ENCODE measurements around the gene MLLT3. TPM values are rescaled to one million over a fixed set of nuclear protein-coding genes. Genes with fewer than 3 reads are reported as not detected.

The MLLT3 gene
- total RNA-seq, 1 donor = 19.8 TPM

- TF ChIP-seq CTCF (IDR thresholded peaks at IDR 0.05; ENCODE audit: insufficient read depth, low read length) = no peak
- H3K4me3 ChIP-seq (ENCODE audit: low read depth, low read length) = no peak overlapping the region
- no peak for DNase-seq (ENCODE audit: low read depth)
These were observed 254.4 kb downstream of the MLLT3 start for GRCh38 chr9:20367855-20368254.

GRCh38 chr9:20364959-20365358 is 257.3 kb downstream of the MLLT3 start:
- DNase-seq (ENCODE audit: low read depth) = no peak
- no peak for TF ChIP-seq CTCF (IDR thresholded peaks at IDR 0.05; ENCODE audit: insufficient read depth, low read length)
- H3K4me3 ChIP-seq (ENCODE audit: low read depth, low read length) = no peak overlapping the region

- no peak for TF ChIP-seq CTCF (IDR thresholded peaks at IDR 0.05; ENCODE audit: insufficient read depth, low read length)
- DNase-seq (ENCODE audit: low read depth) = no peak
- H3K4me3 ChIP-seq (ENCODE audit: low read depth, low read length) = no peak overlapping the region
These were observed 259.1 kb downstream of the MLLT3 start for GRCh38 chr9:20363233-20363632.

GRCh38 chr9:20361656-20362570 is 260.4 kb downstream of the MLLT3 start:
- TF ChIP-seq CTCF (IDR thresholded peaks at IDR 0.05; ENCODE audit: insufficient read depth, low read length) = no peak
- DNase-seq (ENCODE audit: low read depth) = no peak
- no peak overlapping the region for H3K4me3 ChIP-seq (ENCODE audit: low read depth, low read length)

GRCh38 chr9:20361229-20361628 is 261.1 kb downstream of the MLLT3 start:
- no peak overlapping the region for H3K4me3 ChIP-seq (ENCODE audit: low read depth, low read length)
- no peak for DNase-seq (ENCODE audit: low read depth)
- TF ChIP-seq CTCF (IDR thresholded peaks at IDR 0.05; ENCODE audit: insufficient read depth, low read length) = no peak

GRCh38 chr9:20358207-20358606 is 264.1 kb downstream of the MLLT3 start:
- DNase-seq (ENCODE audit: low read depth) = peak; percentile 36

More at GRCh38 chr9:20358207-20358606, 264.1 kb downstream of the MLLT3 start:
- H3K4me3 ChIP-seq (ENCODE audit: low read depth, low read length) = no peak overlapping the region
- no peak for TF ChIP-seq CTCF (IDR thresholded peaks at IDR 0.05; ENCODE audit: insufficient read depth, low read length)
